Large intestine (tissue), 3 donors: Measurements from ENCODE around the gene GRID1. TPM values are rescaled to one million over a fixed set of nuclear protein-coding genes. Genes with fewer than 3 reads are reported as not detected.

ENCODE experiments used
- DNase-seq, 2 donors: peaks; one replicate each; pipeline versions ENCODE4 v3.0.0 to v3.0.0-alpha.2; 2013
- H3K27ac ChIP-seq: one replicate; pipeline ENCODE4 v1.5.1; 2013; ENCODE audit warnings: low read length
- H3K27me3 ChIP-seq: 2 replicates; pipeline ENCODE4 v1.6.1; 2013; ENCODE audit warnings: low read length; ENCODE audit not compliant: control insufficient read depth, insufficient read depth
- H3K36me3 ChIP-seq: 2 replicates; pipeline ENCODE4 v1.6.1; 2013; ENCODE audit warnings: low read length; ENCODE audit not compliant: control insufficient read depth, insufficient read depth
- H3K4me1 ChIP-seq: one replicate; pipeline ENCODE4 v1.6.1; 2013; ENCODE audit warnings: low read length; ENCODE audit not compliant: control insufficient read depth, insufficient read depth
- H3K4me3 ChIP-seq: one replicate; pipeline ENCODE4 v1.5.1; 2013; ENCODE audit warnings: low read length
- H3K9me3 ChIP-seq: one replicate; pipeline ENCODE4 v1.6.1; 2013; ENCODE audit warnings: mild to moderate bottlenecking, low read depth, low read length, moderate library complexity; ENCODE audit not compliant: control insufficient read depth
- WGBS: methylation state at CpG from one replicate; pipeline ENCODE4 v1.1.5; 2013; ENCODE audit warnings: low lambda C conversion rate; ENCODE audit not compliant: insufficient coverage; 5-methylcytosine and 5-hydroxymethylcytosine counted together
- polyA plus RNA-seq: library from polyadenylated mRNA; unstranded; fragments of 120-200 nt; gene quantifications from one replicate; pipeline ENCODE4 v1.2.1, GENCODE V29; 2013

Gene GRID1
- polyA plus RNA-seq, 1 donor: 1.7 TPM

GRCh38 chr10:86229376-86229775, 137.2 kb downstream of the GRID1 start:
- H3K4me3 ChIP-seq: no peak overlapping the region
- WGBS: no CpG with 5 or more reads among the region's 7 CpGs
- peaks cover 4% of the 10 kb centered on the region for H3K27me3 ChIP-seq
- no peak for DNase-seq
- no peak overlapping the region for H3K27ac ChIP-seq
- H3K4me1 ChIP-seq: no peaks in the 10 kb centered on the region
- H3K36me3 ChIP-seq: no peaks in the 10 kb centered on the region
- H3K9me3 ChIP-seq: no peaks in the 10 kb centered on the region

GRCh38 chr10:86227501-86228258, 138.9 kb downstream of the GRID1 start:
- WGBS: no CpG with 5 or more reads among the region's 6 CpGs

GRCh38 chr10:86226781-86227201, 139.8 kb downstream of the GRID1 start:
- no peaks in the 10 kb centered on the region for H3K4me1 ChIP-seq
- no peaks in the 10 kb centered on the region for H3K27me3 ChIP-seq
- H3K27ac ChIP-seq: no peak overlapping the region
- DNase-seq: no peak
- no peak overlapping the region for H3K4me3 ChIP-seq
- H3K36me3 ChIP-seq: no peaks in the 10 kb centered on the region
- no peaks in the 10 kb centered on the region for H3K9me3 ChIP-seq
- WGBS: 100% methylated on average over 1 of the region's 3 CpGs

More at GRCh38 chr10:86227501-86228258, 138.9 kb downstream of the GRID1 start:
- Histone ChIP-seq H3K4me3 (no peak overlapping the region), H3K36me3 (no peaks in the 10 kb centered on the region), H3K27me3 (no peaks in the 10 kb centered on the region), H3K4me1 (no peaks in the 10 kb centered on the region), H3K9me3 (no peaks in the 10 kb centered on the region), H3K27ac (no peak overlapping the region)
- DNase-seq: no peak

- Histone ChIP-seq H3K9me3 (no peaks in the 10 kb centered on the region), H3K4me3 (no peak overlapping the region), H3K27me3 (no peaks in the 10 kb centered on the region), H3K4me1 (no peaks in the 10 kb centered on the region), H3K36me3 (no peaks in the 10 kb centered on the region), H3K27ac (no peak overlapping the region)
- DNase-seq: no peak
- WGBS: no CpG with 5 or more reads among the region's 8 CpGs
These were observed 140.6 kb downstream of the GRID1 start for GRCh38 chr10:86226016-86226415.

- DNase-seq: no peak
- Histone ChIP-seq H3K9me3 (no peaks in the 10 kb centered on the region), H3K4me1 (no peaks in the 10 kb centered on the region), H3K27ac (no peak overlapping the region), H3K27me3 (no peaks in the 10 kb centered on the region), H3K36me3 (no peaks in the 10 kb centered on the region), H3K4me3 (no peak overlapping the region)
- WGBS: 60% methylated on average over 1 of the region's 10 CpGs
These were observed 141.4 kb downstream of the GRID1 start for GRCh38 chr10:86225103-86225782.

GRCh38 chr10:86224354-86225102, 142.1 kb downstream of the GRID1 start:
- no CpG with 5 or more reads among the region's 8 CpGs for WGBS
- no peak for DNase-seq
- H3K36me3 ChIP-seq: no peaks in the 10 kb centered on the region
- no peaks in the 10 kb centered on the region for H3K9me3 ChIP-seq
- no peak overlapping the region for H3K27ac ChIP-seq
- no peaks in the 10 kb centered on the region for H3K27me3 ChIP-seq
- no peak overlapping the region for H3K4me3 ChIP-seq
- H3K4me1 ChIP-seq: no peaks in the 10 kb centered on the region

- Histone ChIP-seq H3K27ac (no peak overlapping the region), H3K27me3 (no peaks in the 10 kb centered on the region), H3K4me1 (no peaks in the 10 kb centered on the region), H3K9me3 (no peaks in the 10 kb centered on the region), H3K36me3 (no peaks in the 10 kb centered on the region), H3K4me3 (no peak overlapping the region)
- DNase-seq: no peak
- no CpG with 5 or more reads among the region's 3 CpGs for WGBS
These were observed 143.3 kb downstream of the GRID1 start for GRCh38 chr10:86223256-86223655.

- Histone ChIP-seq H3K27ac (no peak overlapping the region), H3K36me3 (no peaks in the 10 kb centered on the region), H3K9me3 (no peaks in the 10 kb centered on the region), H3K4me1 (no peaks in the 10 kb centered on the region), H3K4me3 (no peak overlapping the region), H3K27me3 (no peaks in the 10 kb centered on the region)
- WGBS: no CpG with 5 or more reads among the region's 3 CpGs
- no peak for DNase-seq
These were observed 143.9 kb downstream of the GRID1 start for GRCh38 chr10:86222687-86223086.

- DNase-seq: no peak
- H3K4me3 ChIP-seq: no peak overlapping the region
- no peaks in the 10 kb centered on the region for H3K9me3 ChIP-seq
- no peak overlapping the region for H3K27ac ChIP-seq
- H3K36me3 ChIP-seq: no peaks in the 10 kb centered on the region
- WGBS: no CpG with 5 or more reads among the region's 4 CpGs
- H3K27me3 ChIP-seq: no peaks in the 10 kb centered on the region
- H3K4me1 ChIP-seq: no peaks in the 10 kb centered on the region
These were observed 144.3 kb downstream of the GRID1 start for GRCh38 chr10:86222336-86222650.

- WGBS: no CpG with 5 or more reads among the region's 7 CpGs
- H3K36me3 ChIP-seq: no peaks in the 10 kb centered on the region
- no peak for DNase-seq
- H3K27ac ChIP-seq: no peak overlapping the region
- no peaks in the 10 kb centered on the region for H3K4me1 ChIP-seq
- H3K27me3 ChIP-seq: no peaks in the 10 kb centered on the region
- H3K4me3 ChIP-seq: no peak overlapping the region
- no peaks in the 10 kb centered on the region for H3K9me3 ChIP-seq
These were observed 144.9 kb downstream of the GRID1 start for GRCh38 chr10:86221442-86222335.
